Endothelial cell of hepatic sinusoid (primary cell): ENCODE measurements around the gene RANGAP1.

Experiments
- in situ Hi-C: cut with HindIII; loops from 2 replicates; pipeline ENCODE4 v1.10.0; 2017; ENCODE audit warnings: low sequenced_read_pairs

The RANGAP1 gene

DNA sequence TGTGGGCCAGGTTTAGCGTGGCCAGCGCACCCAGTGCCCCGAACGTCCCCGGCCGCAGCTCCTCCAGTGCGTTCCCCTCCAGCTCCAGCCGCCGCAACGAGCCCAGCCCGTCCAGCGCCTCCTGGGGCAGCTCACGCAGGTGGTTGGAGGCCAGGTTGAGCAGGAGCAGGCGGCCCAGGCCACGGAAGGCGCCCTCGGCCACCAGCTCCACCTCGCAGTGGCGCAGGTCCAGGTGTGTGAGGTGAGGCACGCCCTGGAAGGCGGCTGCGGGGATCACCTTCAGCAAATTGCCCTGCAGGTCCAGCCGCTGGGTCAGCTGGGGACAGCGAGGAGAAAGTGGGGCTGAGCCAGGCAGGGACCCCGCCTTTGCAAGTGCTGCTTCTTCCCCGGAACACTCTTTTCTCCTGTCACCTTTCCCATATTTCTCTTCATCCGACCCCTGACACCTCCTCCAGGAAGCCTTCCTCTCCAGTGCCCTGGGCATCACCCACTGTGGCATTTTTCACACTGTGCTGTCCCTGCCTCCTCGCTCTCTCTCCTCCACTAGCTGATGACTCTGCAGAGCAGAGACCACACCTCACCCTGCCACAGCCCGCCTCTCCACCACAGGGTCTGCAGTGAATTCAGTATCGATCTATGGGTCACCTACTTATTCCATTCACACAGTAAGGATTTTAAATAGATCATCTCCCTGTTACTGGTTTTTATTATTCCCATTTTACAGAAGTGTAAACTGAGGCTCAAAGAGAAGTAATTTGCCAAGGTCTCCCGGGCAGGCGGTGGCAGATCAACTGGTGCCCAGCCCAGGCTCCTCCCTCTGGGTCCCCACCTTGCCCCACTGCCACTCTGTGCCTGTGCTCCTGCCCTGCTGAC, 47.2 kb downstream of the RANGAP1 start:
- in situ Hi-C loops: no loop called here

DNA sequence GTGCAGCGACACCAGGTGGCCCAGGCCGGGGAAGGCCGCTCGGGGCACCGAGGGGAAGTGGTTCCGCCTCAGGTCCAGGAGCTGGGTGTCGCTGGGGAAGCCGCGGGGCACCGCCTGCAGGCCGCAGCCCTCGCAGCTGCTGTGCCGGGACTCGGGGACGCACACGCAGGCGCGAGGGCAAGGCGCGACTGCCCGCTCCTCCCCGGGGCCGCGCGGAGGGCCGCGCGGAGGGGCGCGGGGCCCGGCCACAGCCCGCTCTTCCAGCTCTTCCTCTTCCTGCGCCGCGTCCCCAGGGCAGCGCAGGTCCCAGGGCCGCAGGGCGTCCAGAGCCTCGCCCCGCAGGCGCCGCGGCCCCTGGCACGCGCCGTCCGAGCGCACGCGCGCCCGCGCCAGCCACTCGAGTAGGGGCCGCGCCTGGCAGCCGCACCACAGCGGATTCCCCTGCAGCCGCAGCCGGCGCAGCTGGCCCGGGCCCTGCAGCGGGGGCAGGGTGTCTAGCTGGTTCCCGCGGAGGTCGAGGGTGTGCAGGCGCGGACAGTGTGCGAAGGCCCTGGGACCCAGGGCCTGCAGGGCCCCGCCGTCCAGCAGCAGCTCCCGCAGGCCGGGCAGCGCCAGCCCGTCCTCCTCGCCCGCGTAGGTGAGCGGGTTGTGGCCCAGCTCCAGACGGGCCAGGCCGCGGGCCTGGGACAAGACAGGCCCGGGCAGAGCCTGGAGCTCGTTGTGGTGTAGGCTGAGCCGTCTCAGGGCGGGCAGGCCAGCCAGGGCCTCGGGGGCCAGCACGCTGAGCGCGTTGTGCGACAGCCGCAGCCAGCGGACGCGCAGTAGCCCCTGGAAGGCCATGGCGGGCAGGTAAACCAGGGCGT, 48.0 kb downstream of the RANGAP1 start:
- in situ Hi-C loops: no loop called here

- in situ Hi-C loops: no loop called here
These were observed 48.8 kb downstream of the RANGAP1 start for GRCh38 chr22:41237036-41237706.

- in situ Hi-C loops: no loop called here
These were observed 50.9 kb downstream of the RANGAP1 start for GRCh38 chr22:41234815-41235695.

- in situ Hi-C loops: no loop called here
These were observed 54.6 kb downstream of the RANGAP1 start for GRCh38 chr22:41231369-41231768.

- in situ Hi-C loops: no loop called here
These were observed 55.6 kb downstream of the RANGAP1 start for GRCh38 chr22:41230401-41230785.

DNA sequence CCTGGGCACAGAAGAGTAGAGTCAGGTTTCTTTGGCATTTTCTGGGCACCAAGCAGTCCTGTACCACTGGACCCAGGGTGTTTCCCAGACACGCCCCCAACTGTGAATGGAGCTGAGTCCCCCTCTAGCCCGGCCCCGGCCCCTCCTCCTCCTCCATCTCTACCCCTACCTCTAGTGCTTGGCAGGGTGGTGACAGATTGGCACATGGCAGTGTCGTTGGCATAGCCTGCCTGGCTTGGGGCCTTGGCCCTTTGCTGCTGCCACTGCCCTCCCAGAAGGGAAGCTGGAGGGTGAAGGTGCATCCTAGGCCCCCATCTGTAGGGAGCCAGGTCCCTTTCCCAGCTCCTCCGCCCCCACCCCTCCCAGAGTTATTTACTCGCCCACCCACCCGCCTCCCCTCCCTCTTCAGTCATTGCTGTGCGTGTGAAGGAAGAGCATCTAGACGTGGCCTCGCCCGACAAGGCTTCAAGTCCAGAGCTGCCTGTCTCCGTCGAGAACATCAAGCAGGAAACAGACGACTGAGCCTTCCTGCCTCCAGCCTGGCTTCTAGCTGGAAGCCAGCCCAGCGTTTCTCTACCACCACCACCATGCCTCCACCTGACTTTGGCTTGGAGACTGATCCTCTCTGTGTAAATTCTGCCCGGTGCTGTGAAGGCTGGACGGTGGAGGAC, 56.1 kb downstream of the RANGAP1 start:
- in situ Hi-C loops: no loop called here

DNA sequence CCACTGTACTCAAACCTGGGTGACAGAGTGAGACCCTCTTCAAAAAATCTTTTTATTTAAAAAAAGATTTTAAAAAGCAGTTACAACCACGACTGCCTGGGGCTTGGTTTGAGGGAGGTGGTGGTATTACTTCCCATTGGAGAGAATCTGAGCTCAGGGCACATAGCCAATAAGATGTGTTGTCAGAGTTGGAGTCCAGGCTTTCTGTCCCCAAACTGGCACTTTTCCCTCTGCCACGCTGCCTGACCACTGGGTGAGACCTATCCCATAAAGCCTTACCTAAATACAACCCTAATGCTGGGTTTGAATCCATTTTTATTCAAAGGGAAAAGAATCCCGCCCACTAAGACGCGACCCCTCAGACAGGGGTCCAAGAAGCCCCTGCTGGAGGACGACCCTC, 56.8 kb downstream of the RANGAP1 start:
- in situ Hi-C loops: no loop called here

- in situ Hi-C loops: no loop called here
These were observed 59.0 kb downstream of the RANGAP1 start for GRCh38 chr22:41226723-41227655.

DNA sequence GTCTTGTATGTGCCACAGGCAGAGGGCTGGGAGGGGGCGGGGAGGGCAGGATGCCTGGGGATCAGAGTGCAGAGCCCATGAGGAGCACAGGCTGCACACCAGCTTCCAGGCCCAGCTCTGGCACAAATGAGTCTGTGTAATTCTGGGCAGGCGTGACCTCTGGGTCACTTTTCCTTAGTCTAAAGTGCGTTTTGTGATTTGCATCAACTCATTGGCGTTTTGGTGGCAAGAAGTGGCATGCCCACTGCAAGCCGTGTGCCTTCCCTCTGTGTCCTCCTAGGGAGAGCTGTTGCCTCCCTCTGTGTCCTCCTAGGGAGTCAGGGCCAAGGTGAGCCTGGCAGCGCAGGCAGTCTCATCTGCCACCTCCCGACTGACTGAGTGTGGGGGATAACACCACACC, 62.5 kb downstream of the RANGAP1 start:
- in situ Hi-C loops: no loop called here

GRCh38 chr22:41222846-41223507, 63.0 kb downstream of the RANGAP1 start:
- in situ Hi-C loops: no loop called here

- in situ Hi-C loops: no loop called here
These were observed 68.3 kb downstream of the RANGAP1 start for GRCh38 chr22:41217553-41218157.

DNA sequence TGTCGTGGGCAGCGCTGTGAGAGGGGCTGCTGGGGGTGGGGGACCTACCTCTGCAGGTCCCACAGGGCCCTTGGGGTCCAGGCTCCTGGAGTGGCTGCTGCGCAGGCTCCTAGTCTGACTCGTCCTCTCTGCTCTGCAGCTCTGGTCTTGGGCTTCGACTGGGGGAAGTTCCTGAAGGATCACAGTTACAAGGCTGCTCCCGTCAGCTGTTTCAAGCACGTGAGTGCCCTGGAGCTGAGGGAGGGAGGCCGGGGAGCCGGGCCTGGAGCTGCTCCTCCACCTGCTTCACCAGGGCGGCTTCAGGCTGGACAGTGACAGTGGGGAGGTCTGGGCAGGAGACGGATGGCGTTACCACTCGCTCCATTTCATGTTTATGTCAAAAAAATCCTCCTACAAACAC, 69.0 kb downstream of the RANGAP1 start:
- in situ Hi-C loops: no loop called here

DNA sequence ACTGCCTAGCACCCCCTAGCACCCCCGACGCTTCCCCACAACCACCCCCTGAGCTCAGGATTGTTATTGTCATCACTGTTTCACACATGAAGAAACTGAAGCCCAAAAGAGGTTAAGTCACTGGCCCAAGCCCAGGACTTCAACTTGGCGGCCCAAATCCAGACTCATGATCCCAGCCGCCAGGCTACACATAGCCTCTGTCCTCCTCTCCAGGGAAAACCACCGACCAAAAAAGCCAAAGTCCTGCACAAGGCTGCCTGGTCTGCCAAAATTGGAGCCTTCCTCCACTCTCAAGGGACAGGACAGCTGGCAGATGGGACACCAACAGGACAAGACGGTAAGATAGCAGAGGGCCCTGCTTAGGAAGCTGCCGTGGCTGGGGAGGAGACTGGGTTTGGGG, 70.1 kb downstream of the RANGAP1 start:
- in situ Hi-C loops: no loop called here

DNA sequence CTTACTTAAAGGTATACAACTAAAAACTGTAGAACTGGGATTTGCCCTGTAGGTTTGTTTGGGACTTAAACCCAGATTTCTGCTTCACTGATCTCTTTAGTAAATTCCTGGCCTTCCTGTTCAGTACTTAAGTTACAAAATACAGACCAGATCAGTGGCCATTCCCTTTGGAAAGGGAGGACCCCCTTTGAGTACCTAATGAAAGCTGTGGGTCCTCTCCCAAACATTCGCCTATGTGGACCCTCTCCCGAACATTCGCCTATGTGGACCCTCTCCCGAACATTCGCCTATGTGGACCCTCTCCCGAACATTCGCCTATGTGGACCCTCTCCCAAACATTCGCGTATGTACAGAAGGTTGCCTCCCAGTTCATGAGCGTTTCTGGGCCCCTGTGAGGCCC, 70.6 kb downstream of the RANGAP1 start:
- in situ Hi-C loops: no loop called here

DNA sequence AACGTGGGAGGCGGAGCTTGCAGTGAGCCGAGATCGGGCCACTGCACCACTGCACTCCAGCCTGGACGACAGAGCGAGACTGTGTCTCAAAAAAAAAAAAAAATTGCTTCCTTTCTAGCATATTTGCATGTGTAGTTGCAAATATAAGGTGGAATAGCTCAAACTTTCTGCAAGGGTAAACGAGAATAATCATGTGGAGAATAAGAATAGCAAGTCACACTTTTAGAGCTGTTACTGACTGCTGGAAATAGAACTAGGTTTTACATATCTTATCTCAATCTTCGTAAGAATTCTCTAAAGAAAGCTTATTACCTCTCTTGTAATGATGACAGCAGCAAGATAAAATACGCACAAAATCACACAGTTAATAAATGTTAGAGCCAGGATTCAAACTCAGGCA, 79.3 kb downstream of the RANGAP1 start:
- in situ Hi-C loops: no loop called here

- in situ Hi-C loops: no loop called here
These were observed 80.7 kb downstream of the RANGAP1 start, which contains the start of gene L3MBTL2 for GRCh38 chr22:41204992-41205900. Gene L3MBTL2 (plus strand): TSS chr22:41205312. CDS start chr22:41205363, 51 bp downstream.
